ENCODE data around the gene PPP1R1B.
"Not testable (repeated sequence)": the region's sequence is repeated elsewhere in the genome, so short reads cannot be mapped to it uniquely, and the experiment has no call there.

PPP1R1B gene

DNA sequence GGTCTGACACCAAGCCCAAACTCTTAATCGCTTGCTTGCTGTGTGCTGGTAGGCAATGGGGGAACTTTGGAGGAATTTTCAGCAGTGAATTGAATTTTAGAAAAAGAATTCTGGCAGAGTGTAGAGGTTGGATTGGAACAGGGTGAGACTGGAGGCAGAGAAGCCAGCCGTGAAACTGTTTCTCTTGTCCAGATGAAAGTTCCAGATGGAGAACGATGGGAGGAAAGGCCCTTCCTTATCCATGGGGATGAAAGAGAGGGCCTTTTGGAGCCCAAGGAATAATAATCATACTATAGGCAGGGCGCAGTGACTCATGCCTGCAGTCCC lies 45.0 kb upstream of the PPP1R1B start:
- ChIA-PET CTCF (interaction anchor here (1.7 kb wide), 1 partner anchor 41 kb away, joined by 7 read pairs; no protein-coding TSS in a partner anchor), POLR2A (no interaction called here)
- no peak overlapping the region for H3K4me3 ChIP-seq (ENCODE audit: low read depth, low read length)
- DNase-seq (ENCODE audit: low read depth, low spot score): no peak
- TF ChIP-seq, protein P1, sequence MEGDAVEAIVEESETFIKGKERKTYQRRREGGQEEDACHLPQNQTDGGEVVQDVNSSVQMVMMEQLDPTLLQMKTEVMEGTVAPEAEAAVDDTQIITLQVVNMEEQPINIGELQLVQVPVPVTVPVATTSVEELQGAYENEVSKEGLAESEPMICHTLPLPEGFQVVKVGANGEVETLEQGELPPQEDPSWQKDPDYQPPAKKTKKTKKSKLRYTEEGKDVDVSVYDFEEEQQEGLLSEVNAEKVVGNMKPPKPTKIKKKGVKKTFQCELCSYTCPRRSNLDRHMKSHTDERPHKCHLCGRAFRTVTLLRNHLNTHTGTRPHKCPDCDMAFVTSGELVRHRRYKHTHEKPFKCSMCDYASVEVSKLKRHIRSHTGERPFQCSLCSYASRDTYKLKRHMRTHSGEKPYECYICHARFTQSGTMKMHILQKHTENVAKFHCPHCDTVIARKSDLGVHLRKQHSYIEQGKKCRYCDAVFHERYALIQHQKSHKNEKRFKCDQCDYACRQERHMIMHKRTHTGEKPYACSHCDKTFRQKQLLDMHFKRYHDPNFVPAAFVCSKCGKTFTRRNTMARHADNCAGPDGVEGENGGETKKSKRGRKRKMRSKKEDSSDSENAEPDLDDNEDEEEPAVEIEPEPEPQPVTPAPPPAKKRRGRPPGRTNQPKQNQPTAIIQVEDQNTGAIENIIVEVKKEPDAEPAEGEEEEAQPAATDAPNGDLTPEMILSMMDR (IDR thresholded peaks at IDR 0.05; ENCODE audit: insufficient read depth, low read length, missing control alignments): no peak

DNA sequence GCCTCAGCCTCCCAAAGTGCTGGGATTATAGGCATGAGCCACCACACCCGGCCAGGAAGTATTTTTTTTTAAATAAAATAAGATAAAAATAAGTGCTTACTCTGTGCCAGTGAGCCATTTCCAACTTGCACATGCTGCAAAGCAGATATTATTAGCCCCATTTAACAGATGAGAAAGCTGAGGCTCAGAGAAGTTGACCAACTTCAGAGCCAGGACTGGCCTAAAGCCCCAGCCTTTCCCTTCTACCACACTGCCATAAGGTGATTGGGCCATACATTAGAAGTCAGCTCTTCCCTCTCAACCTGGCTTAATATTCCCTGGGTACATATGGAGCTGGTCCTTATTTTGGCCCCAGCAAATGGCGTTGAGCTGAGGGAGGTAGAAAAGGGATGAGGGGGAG lies 44.1 kb upstream of the PPP1R1B start:
- TF ChIP-seq, protein P1 (IDR thresholded peaks at IDR 0.05; ENCODE audit: insufficient read depth, low read length, missing control alignments): no peak
- no peak for DNase-seq (ENCODE audit: low read depth, low spot score)
- POLR2A ChIA-PET: no interaction called here
- H3K4me3 ChIP-seq (ENCODE audit: low read depth, low read length): no peak overlapping the region
- CTCF ChIA-PET: interaction anchor here (0.9 to 1.4 kb wide), 2 partner anchors 10 to 39 kb away, joined by 3 to 4 read pairs; no protein-coding TSS in a partner anchor

DNA sequence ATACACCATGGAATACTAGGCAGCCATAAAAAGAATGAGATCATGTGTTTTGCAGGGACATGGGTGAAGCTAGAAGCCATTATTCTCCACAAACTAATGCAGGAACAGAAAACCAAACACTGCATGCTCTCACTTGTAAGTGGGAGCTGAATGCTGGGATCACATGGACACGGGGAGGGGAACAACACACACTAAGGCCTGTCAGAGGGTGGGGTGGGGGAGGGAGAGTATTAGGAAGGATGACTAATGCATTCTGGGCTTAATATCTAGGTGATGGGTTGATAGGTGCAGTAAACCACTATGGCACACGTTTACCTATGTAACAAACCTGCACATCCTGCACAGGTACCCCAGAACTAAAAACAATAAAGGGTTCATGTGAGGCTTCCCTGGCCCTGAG lies 36.6 kb upstream of the PPP1R1B start:
- CTCF ChIA-PET; POLR2A ChIA-PET; DNase-seq (ENCODE audit: low read depth, low spot score); H3K4me3 ChIP-seq (ENCODE audit: low read depth, low read length): not testable (repeated sequence)

DNA sequence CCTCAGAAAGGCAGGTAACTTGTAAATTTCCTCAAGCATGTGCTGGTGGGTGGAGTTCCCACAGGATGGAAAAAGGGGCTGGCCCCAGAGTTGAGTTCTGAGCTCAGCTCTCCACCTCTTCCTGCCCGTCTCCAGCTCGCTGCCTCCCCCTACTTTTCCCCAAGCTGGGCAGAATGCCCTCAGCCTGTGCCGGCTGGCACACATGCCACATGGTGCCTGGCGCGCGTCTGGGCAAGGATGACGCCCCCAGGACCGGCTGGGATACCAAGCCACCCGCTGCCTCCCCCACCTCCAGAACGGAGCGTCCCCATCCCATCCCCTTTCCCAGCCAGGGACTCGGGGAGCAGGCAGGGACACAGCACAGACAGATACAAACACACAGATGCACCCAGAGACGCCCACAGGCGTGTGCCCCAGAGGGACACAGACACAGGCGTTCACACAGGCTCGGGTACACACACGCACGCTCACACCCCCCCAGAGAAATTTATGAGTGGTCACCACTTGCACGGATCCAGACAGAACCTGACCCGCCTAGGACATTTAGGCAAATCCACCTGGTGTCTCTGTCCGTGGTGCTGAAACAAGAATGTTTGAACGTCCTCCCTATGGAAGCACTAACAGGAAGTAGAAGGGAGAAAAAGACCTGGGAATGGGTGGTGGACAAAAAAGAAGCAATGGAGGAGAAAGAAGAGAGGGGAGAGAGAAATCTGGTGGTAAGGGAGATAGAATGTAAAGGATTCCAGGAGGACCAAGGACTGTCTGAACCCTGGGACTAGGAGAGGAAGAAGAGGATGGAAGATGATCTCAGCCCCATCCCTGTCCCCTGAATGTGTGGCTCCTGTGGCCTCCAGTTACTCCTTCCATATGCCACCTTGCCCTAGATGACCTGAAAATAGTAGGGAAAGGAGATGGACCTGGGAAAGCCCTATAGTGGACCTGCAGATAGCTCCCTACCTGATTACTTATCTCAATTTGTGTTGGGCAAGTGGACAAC lies 34.5 kb upstream of the PPP1R1B start:
- DNase-seq (ENCODE audit: low read depth, low spot score): no peak
- ChIA-PET POLR2A (no interaction called here), CTCF (no interaction called here)
- TF ChIP-seq, protein P1 (IDR thresholded peaks at IDR 0.05; ENCODE audit: insufficient read depth, low read length, missing control alignments): no peak
- H3K4me3 ChIP-seq (ENCODE audit: low read depth, low read length): no peak overlapping the region

DNA sequence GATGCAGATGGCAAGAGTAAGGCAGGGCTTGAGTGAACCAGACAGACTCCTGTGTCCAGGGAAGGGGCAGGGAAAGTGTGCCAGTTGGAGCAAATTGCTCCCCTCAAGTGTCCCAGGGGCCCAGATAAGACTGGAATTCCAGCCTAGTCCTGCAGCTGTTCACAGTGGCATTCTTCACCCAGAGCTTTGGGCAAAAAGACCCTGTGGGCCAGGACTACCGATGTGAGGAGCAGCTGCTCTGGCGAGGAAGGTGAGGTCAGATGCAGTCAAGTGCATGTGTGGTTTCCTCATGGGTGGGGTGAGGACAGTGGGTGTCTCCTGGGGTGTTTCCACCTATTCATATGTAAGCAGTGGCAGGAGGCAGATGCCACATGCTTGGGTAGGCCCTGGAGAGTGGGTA lies 33.4 kb upstream of the PPP1R1B start:
- no peak for DNase-seq (ENCODE audit: low read depth, low spot score)
- no peak overlapping the region for H3K4me3 ChIP-seq (ENCODE audit: low read depth, low read length)
- TF ChIP-seq, protein P1 (IDR thresholded peaks at IDR 0.05; ENCODE audit: insufficient read depth, low read length, missing control alignments): no peak
- ChIA-PET POLR2A (no interaction called here), CTCF (interaction anchor here (2.0 kb wide), 1 partner anchor 29 kb away, joined by 10 read pairs; no protein-coding TSS in a partner anchor)

DNA sequence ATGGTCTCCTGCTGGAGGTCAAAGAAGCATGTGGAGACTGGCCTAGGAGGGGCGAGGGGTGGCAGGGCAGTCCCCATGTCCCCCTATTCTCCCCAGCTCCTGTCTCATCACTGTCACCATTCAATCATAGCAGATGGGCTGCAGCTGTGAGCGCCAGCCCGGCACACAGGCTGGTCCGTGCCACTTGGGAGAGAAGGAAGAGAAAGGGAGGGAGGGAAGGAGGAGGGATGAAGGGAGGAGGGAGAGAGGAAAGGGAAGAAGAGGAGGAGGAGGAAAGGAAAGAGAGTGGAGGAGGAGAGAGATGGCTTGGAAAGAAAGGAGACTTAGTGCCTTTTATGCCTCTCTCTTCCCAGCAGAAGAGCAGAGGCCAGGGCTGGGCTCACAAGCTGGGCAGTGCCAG lies 31.5 kb upstream of the PPP1R1B start:
- POLR2A ChIA-PET: no interaction called here
- no peak for DNase-seq (ENCODE audit: low read depth, low spot score)
- no peak overlapping the region for H3K4me3 ChIP-seq (ENCODE audit: low read depth, low read length)
- TF ChIP-seq, protein P1 (IDR thresholded peaks at IDR 0.05; ENCODE audit: insufficient read depth, low read length, missing control alignments): no peak
- CTCF ChIA-PET: interaction anchor here (1.1 to 1.3 kb wide), 2 partner anchors 19 to 26 kb away, joined by 3 read pairs; no protein-coding TSS in a partner anchor

All from AG04449 (cell line).